SK-N-SH treated with all-trans-retinoic acid at 6 μM for 48 hours (cell line): ENCODE results near the gene SCO1.

Source experiments
- ATAC-seq: fragments of 200-7000 bp; cut with Tn5 transposase; 3 replicates; pipeline ENCODE4 v1.9.1; 2020; ENCODE audit warnings: mild to moderate bottlenecking, moderate library complexity
- ARNTL ChIP-seq: fragments of 450-650 bp; formaldehyde crosslinking; IDR thresholded peaks from 2 replicates; pipeline ENCODE4 v1.5.0; 2020; ENCODE audit warnings: low read depth, mild to moderate bottlenecking, moderate library complexity, borderline replicate concordance
- BACH2 ChIP-seq: fragments of 250-450 bp; sonication (Bioruptor Pico); IDR thresholded peaks from 2 replicates; pipeline ENCODE4 v1.9.0; 2021; ENCODE audit warnings: mild to moderate bottlenecking, borderline replicate concordance
- CSDC2 ChIP-seq: fragments of 250-450 bp; sonication (Bioruptor Pico); IDR thresholded peaks from 2 replicates; pipeline ENCODE4 v1.5.0; 2020; ENCODE audit warnings: mild to moderate bottlenecking, moderate library complexity
- ESRRG ChIP-seq: fragments of 250-450 bp; sonication (Bioruptor Pico); IDR thresholded peaks from 2 replicates; pipeline ENCODE4 v1.6.1; 2021; ENCODE audit warnings: mild to moderate bottlenecking
- GLIS3 ChIP-seq: fragments of 250-450 bp; sonication (Bioruptor Pico); IDR thresholded peaks from 2 replicates; pipeline ENCODE4 v1.5.0; 2020; ENCODE audit warnings: mild to moderate bottlenecking, moderate library complexity
- ISL1 ChIP-seq: fragments of 250-450 bp; sonication (Bioruptor Pico); IDR thresholded peaks from 2 replicates; pipeline ENCODE4 v2.1.2; 2022; ENCODE audit warnings: mild to moderate bottlenecking, moderate library complexity
- OSR1 ChIP-seq: fragments of 250-450 bp; sonication (Bioruptor Pico); IDR thresholded peaks from 2 replicates; pipeline ENCODE4 v1.8.0; 2022; ENCODE audit warnings: moderate library complexity, mild to moderate bottlenecking, inconsistent platforms
- PPARA ChIP-seq: fragments of 250-450 bp; sonication (Bioruptor Pico); IDR thresholded peaks from 2 replicates; pipeline ENCODE4 v1.5.0; 2020; ENCODE audit warnings: mild to moderate bottlenecking, borderline replicate concordance
- RARB ChIP-seq: fragments of 250-450 bp; sonication (Bioruptor Pico); IDR thresholded peaks from 2 replicates; pipeline ENCODE4 v1.8.0; 2021; ENCODE audit warnings: mild to moderate bottlenecking, moderate library complexity
- SNAI2 ChIP-seq: fragments of 250-450 bp; sonication (Bioruptor Pico); IDR thresholded peaks from 2 replicates; pipeline ENCODE4 v1.5.0; 2020; ENCODE audit warnings: mild to moderate bottlenecking, moderate library complexity
- TOX ChIP-seq: fragments of 250-450 bp; sonication (Bioruptor Pico); IDR thresholded peaks from 2 replicates; pipeline ENCODE4 v1.8.0; 2021; ENCODE audit warnings: mild to moderate bottlenecking, moderate library complexity, borderline replicate concordance
- ZC3H10 ChIP-seq: fragments of 250-450 bp; sonication (Bioruptor Pico); IDR thresholded peaks from 2 replicates; pipeline ENCODE4 v1.5.1; 2021; ENCODE audit warnings: mild to moderate bottlenecking, moderate library complexity
- ZFP3 ChIP-seq: fragments of 250-450 bp; sonication (Bioruptor Pico); IDR thresholded peaks from 2 replicates; pipeline ENCODE4 v1.5.0; 2020; ENCODE audit warnings: mild to moderate bottlenecking, moderate library complexity
- ZFP30 ChIP-seq: fragments of 450-650 bp; formaldehyde crosslinking; IDR thresholded peaks from 2 replicates; pipeline ENCODE4 v1.5.0; 2022; ENCODE audit warnings: mild to moderate bottlenecking, moderate library complexity
- ZNF70 ChIP-seq: fragments of 450-650 bp; formaldehyde crosslinking; IDR thresholded peaks from 2 replicates; pipeline ENCODE4 v1.5.0; 2020; ENCODE audit warnings: mild to moderate bottlenecking, moderate library complexity
- ZNF8 ChIP-seq: fragments of 450-650 bp; formaldehyde crosslinking; IDR thresholded peaks from 2 replicates; pipeline ENCODE4 v1.5.0; 2020; ENCODE audit warnings: mild to moderate bottlenecking, moderate library complexity
- TF ChIP-seq, protein P1 (sequence below): fragments of 250-450 bp; sonication (Bioruptor Pico); IDR thresholded peaks from 2 replicates; pipeline ENCODE4 v1.8.0; 2020; ENCODE audit warnings: mild to moderate bottlenecking, moderate library complexity, borderline replicate concordance
- TF ChIP-seq, protein P2 (sequence below): fragments of 250-450 bp; sonication (Bioruptor Pico); IDR thresholded peaks from 2 replicates; pipeline ENCODE4 v1.5.1; 2020; ENCODE audit warnings: low read depth, mild to moderate bottlenecking, moderate library complexity
- TF ChIP-seq, protein P3 (sequence below): fragments of 250-450 bp; sonication (Bioruptor Pico); IDR thresholded peaks from 2 replicates; pipeline ENCODE4 v1.5.0; 2020; ENCODE audit warnings: mild to moderate bottlenecking, moderate library complexity
- TF ChIP-seq, protein P4 (sequence below): fragments of 250-450 bp; sonication (Bioruptor Pico); IDR thresholded peaks from 2 replicates; pipeline ENCODE4 v1.8.0; 2021; ENCODE audit warnings: low read depth, mild to moderate bottlenecking, moderate library complexity, borderline replicate concordance
- TF ChIP-seq, protein P5 (sequence below): fragments of 250-450 bp; sonication (Bioruptor Pico); IDR thresholded peaks from 2 replicates; pipeline ENCODE4 v1.5.1; 2021; ENCODE audit warnings: mild to moderate bottlenecking, moderate library complexity

SCO1 gene

DNA sequence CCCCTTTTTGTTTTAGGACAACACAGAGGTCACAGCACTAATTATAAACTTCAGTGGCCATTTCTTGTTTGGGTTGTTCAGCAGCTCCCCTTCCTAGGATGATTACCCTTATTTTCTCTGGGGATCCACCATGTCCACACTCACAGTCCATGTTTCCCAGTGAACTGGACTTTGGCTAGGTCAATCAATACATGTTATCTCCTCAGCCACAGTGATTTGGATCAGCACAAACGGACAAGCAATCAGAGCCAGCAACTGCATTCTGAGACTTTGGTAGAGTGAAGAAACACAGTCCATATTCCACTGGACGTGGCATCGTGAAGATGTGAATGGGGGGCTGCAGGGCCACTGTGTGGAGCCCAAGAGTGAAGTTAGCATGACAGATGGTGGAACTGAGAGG lies 27.9 kb upstream of the SCO1 start:
- no peak for ATAC-seq
- TF ChIP-seq, protein P1, sequence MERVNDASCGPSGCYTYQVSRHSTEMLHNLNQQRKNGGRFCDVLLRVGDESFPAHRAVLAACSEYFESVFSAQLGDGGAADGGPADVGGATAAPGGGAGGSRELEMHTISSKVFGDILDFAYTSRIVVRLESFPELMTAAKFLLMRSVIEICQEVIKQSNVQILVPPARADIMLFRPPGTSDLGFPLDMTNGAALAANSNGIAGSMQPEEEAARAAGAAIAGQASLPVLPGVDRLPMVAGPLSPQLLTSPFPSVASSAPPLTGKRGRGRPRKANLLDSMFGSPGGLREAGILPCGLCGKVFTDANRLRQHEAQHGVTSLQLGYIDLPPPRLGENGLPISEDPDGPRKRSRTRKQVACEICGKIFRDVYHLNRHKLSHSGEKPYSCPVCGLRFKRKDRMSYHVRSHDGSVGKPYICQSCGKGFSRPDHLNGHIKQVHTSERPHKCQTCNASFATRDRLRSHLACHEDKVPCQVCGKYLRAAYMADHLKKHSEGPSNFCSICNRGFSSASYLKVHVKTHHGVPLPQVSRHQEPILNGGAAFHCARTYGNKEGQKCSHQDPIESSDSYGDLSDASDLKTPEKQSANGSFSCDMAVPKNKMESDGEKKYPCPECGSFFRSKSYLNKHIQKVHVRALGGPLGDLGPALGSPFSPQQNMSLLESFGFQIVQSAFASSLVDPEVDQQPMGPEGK (CRISPR knock-in tag), result no peak
- no peak for TF ChIP-seq ISL1 (CRISPR knock-in tag)
- no peak for TF ChIP-seq ZFP30 (CRISPR knock-in tag)
- TF ChIP-seq, protein P2, sequence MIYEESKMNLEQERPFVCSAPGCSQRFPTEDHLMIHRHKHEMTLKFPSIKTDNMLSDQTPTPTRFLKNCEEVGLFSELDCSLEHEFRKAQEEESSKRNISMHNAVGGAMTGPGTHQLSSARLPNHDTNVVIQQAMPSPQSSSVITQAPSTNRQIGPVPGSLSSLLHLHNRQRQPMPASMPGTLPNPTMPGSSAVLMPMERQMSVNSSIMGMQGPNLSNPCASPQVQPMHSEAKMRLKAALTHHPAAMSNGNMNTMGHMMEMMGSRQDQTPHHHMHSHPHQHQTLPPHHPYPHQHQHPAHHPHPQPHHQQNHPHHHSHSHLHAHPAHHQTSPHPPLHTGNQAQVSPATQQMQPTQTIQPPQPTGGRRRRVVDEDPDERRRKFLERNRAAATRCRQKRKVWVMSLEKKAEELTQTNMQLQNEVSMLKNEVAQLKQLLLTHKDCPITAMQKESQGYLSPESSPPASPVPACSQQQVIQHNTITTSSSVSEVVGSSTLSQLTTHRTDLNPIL (CRISPR knock-in tag), result no peak
- TF ChIP-seq CSDC2 (CRISPR knock-in tag), result no peak
- TF ChIP-seq, protein P3, sequence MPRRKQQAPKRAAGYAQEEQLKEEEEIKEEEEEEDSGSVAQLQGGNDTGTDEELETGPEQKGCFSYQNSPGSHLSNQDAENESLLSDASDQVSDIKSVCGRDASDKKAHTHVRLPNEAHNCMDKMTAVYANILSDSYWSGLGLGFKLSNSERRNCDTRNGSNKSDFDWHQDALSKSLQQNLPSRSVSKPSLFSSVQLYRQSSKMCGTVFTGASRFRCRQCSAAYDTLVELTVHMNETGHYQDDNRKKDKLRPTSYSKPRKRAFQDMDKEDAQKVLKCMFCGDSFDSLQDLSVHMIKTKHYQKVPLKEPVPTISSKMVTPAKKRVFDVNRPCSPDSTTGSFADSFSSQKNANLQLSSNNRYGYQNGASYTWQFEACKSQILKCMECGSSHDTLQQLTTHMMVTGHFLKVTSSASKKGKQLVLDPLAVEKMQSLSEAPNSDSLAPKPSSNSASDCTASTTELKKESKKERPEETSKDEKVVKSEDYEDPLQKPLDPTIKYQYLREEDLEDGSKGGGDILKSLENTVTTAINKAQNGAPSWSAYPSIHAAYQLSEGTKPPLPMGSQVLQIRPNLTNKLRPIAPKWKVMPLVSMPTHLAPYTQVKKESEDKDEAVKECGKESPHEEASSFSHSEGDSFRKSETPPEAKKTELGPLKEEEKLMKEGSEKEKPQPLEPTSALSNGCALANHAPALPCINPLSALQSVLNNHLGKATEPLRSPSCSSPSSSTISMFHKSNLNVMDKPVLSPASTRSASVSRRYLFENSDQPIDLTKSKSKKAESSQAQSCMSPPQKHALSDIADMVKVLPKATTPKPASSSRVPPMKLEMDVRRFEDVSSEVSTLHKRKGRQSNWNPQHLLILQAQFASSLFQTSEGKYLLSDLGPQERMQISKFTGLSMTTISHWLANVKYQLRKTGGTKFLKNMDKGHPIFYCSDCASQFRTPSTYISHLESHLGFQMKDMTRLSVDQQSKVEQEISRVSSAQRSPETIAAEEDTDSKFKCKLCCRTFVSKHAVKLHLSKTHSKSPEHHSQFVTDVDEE (CRISPR knock-in tag), result no peak
- TF ChIP-seq GLIS3 (CRISPR knock-in tag), result no peak
- TF ChIP-seq TOX (CRISPR knock-in tag), result no peak
- TF ChIP-seq ZNF70 (CRISPR knock-in tag), result no peak
- TF ChIP-seq, protein P4, sequence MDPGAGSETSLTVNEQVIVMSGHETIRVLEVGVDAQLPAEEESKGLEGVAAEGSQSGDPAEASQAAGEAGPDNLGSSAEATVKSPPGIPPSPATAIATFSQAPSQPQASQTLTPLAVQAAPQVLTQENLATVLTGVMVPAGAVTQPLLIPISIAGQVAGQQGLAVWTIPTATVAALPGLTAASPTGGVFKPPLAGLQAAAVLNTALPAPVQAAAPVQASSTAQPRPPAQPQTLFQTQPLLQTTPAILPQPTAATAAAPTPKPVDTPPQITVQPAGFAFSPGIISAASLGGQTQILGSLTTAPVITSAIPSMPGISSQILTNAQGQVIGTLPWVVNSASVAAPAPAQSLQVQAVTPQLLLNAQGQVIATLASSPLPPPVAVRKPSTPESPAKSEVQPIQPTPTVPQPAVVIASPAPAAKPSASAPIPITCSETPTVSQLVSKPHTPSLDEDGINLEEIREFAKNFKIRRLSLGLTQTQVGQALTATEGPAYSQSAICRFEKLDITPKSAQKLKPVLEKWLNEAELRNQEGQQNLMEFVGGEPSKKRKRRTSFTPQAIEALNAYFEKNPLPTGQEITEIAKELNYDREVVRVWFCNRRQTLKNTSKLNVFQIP, result no peak
- no peak for TF ChIP-seq OSR1 (CRISPR knock-in tag)
- TF ChIP-seq ZFP3 (CRISPR knock-in tag), result no peak
- TF ChIP-seq, protein P5, sequence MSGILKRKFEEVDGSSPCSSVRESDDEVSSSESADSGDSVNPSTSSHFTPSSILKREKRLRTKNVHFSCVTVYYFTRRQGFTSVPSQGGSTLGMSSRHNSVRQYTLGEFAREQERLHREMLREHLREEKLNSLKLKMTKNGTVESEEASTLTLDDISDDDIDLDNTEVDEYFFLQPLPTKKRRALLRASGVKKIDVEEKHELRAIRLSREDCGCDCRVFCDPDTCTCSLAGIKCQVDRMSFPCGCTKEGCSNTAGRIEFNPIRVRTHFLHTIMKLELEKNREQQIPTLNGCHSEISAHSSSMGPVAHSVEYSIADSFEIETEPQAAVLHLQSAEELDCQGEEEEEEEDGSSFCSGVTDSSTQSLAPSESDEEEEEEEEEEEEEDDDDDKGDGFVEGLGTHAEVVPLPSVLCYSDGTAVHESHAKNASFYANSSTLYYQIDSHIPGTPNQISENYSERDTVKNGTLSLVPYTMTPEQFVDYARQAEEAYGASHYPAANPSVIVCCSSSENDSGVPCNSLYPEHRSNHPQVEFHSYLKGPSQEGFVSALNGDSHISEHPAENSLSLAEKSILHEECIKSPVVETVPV (CRISPR knock-in tag), result no peak
- no peak for TF ChIP-seq PPARA (CRISPR knock-in tag)
- no peak for TF ChIP-seq ZC3H10

DNA sequence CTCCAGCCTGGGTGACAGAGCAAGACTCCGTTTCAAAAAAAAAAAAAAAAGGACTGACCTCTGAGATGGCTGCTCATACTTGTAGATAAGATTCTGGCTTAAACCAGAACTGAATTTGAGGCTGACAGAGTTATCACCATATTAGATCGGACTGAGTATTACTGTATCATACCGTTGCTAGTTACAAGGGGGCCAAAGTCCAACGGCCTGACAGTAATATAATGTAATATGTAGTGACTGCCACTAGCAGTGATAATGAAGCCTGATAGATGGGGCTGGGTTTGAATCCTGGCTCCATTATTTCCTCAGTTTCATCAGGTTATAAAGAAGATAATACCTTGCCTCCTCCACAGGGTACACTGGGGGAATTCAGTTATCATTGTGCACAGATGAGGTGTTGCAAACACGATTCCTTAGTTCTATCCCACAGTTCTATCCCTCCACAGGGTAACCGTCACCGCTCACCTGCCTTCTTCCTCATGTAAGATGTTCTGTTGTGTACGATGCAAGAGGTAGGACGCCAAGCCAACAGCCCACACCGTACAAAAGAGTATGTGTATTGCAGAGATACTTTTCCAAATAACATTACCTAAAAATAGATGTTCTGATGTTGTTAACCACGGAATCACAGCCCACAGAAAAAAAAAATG lies 27.3 kb upstream of the SCO1 start:
- TF ChIP-seq, protein P5 (CRISPR knock-in tag), result no peak
- TF ChIP-seq SNAI2 (no peak), ZNF8 (CRISPR knock-in tag) (no peak), ARNTL (CRISPR knock-in tag) (no peak), GLIS3 (CRISPR knock-in tag) (no peak), ESRRG (CRISPR knock-in tag) (no peak)
- ATAC-seq, result no peak

DNA sequence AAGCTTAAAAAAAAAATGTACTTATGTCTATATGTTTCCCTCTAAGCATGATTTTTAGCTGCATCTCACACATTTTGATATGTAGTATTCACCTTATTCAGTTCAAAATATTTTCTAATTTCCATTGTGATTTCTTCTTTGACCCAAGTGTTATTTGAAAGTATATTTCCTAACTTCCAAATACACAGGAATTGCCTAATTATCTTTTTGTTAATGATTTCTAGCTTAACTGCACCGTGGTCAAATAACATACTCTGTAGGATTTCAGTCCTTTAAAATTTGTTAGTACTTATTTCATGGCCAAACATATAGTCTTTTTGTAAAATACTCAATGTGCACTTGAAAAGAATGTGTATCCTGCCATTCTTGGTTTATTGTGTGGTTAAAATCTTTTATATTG lies 21.2 kb upstream of the SCO1 start:
- no peak for ATAC-seq
- TF ChIP-seq, protein P5 (CRISPR knock-in tag), result no peak
- no peak for TF ChIP-seq ZNF8 (CRISPR knock-in tag)
- TF ChIP-seq ZC3H10, result no peak
- no peak for TF ChIP-seq SNAI2
- TF ChIP-seq TOX (CRISPR knock-in tag), result no peak
- TF ChIP-seq, protein P1 (CRISPR knock-in tag), result no peak
- TF ChIP-seq BACH2 (CRISPR knock-in tag), result no peak
- TF ChIP-seq, protein P2 (CRISPR knock-in tag), result no peak
- no peak for TF ChIP-seq RARB (CRISPR knock-in tag)
- no peak for TF ChIP-seq ISL1 (CRISPR knock-in tag)
- TF ChIP-seq GLIS3 (CRISPR knock-in tag), result no peak
